GM23248 (cell line): Measurements from ENCODE around the gene STX8.

Experiments used
- EZH2 ChIP-seq: fragments of 200-600 bp; sonication (generic); IDR thresholded peaks from 2 replicates; pipeline ENCODE4 v1.6.1; 2018; ENCODE audit warnings: antibody characterized with exemption, mild to moderate bottlenecking; ENCODE audit not compliant: insufficient read depth, poor library complexity, severe bottlenecking
- EZH2phosphoT487 ChIP-seq: fragments of 200-600 bp; sonication (generic); IDR thresholded peaks from 2 replicates; pipeline ENCODE4 v1.6.1; 2018; ENCODE audit warnings: antibody characterized with exemption, moderate library complexity, mild to moderate bottlenecking, low read depth; ENCODE audit not compliant: insufficient read depth

- TF ChIP-seq EZH2phosphoT487 (no peak), EZH2 (no peak)
Observed at GRCh38 chr17:9273428-9274391, 301.9 kb downstream of the STX8 start.
